GM12878 (cell line): Measurements from ENCODE around the gene PLA2G4A. TPM values are rescaled to one million over a fixed set of nuclear protein-coding genes. Genes with fewer than 3 reads are reported as not detected.

Source experiments
- ATAC-seq: fragments of 200-7000 bp; cut with Tn5 transposase; 3 replicates; pipeline ENCODE4 v1.9.1; 2020; ENCODE audit warnings: mild to moderate bottlenecking, moderate library complexity
- BruUV-seq: library from RNA; stranded (reverse); fragments of 400-500 nt; replicated peaks from 2 replicates; lab custom pipeline; 2021; lab: Mats Ljungman, UMichigan
- CTCF ChIA-PET: fragments of 300-600 bp; sonication (Branson Sonifier 250); formaldehyde crosslinking; extraction: SDS; loops from one replicate; lab custom pipeline; 2021; ENCODE audit warnings: inconsistent platforms; lab: Yijun Ruan, JAX
- POLR2A ChIA-PET: fragments of 350-600 bp; formaldehyde crosslinking; extraction: SDS; loops from one replicate; lab custom pipeline; 2021; ENCODE audit warnings: inconsistent platforms; lab: Charles Lee
- RAD21 ChIA-PET: fragments of 300-600 bp; sonication (Branson Sonifier 250); formaldehyde crosslinking; loops from one replicate; lab custom pipeline; 2023; ENCODE audit warnings: antibody characterized with exemption; ENCODE audit not compliant: unreplicated experiment; lab: Charles Lee
- SMC1A ChIA-PET: fragments of 300-600 bp; sonication (Branson Sonifier 250); formaldehyde crosslinking; loops from one replicate; lab custom pipeline; 2023; ENCODE audit not compliant: unreplicated experiment, uncharacterized antibody; lab: Charles Lee
- DNase-seq: peaks from one replicate; pipeline ENCODE4 v3.0.0-alpha.2; 2011; ENCODE audit warnings: low read depth, low spot score
- FAIRE-seq: peaks from 3 replicates; lab custom pipeline; 2011; peaks lifted over from hg19 to GRCh38; lab: Jason Lieb, UNC
- H2AFZ ChIP-seq: 2 replicates; pipeline ENCODE4 v1.6.0; 2011; ENCODE audit warnings: low read depth, low read length, control low read depth; ENCODE audit not compliant: control insufficient read depth
- H3K27ac ChIP-seq: 2 replicates; pipeline ENCODE4 v1.5.1; 2011; ENCODE audit warnings: control low read depth; ENCODE audit not compliant: control insufficient read depth, insufficient read depth
- H3K27me3 ChIP-seq, 2 experiments: replicated peaks in 1 of 2; 2 replicates each; pipeline versions ENCODE4 v1.6.0 to v1.6.1; 2011; ENCODE audit warnings: low read length in 1 of 2; ENCODE audit not compliant: control insufficient read depth in 2 of 2, insufficient read depth in 2 of 2
- H3K36me3 ChIP-seq, 2 experiments: 2 replicates each; pipeline ENCODE4 v1.5.1; 2011; ENCODE audit warnings: low read length in 1 of 2; ENCODE audit not compliant: control insufficient read depth in 2 of 2, insufficient read depth in 2 of 2
- H3K4me1 ChIP-seq: 2 replicates; pipeline ENCODE4 v1.6.1; 2011; ENCODE audit warnings: mild to moderate bottlenecking, low read length, moderate library complexity, mixed read lengths; ENCODE audit not compliant: control insufficient read depth, insufficient read depth
- H3K4me2 ChIP-seq: 2 replicates; pipeline ENCODE4 v1.6.0; 2011; ENCODE audit warnings: control low read depth; ENCODE audit not compliant: control insufficient read depth, insufficient read depth
- H3K4me3 ChIP-seq: fragments of 200-600 bp; sonication (generic); 2 replicates; pipeline ENCODE4 v1.5.1; 2016
- H3K79me2 ChIP-seq: 2 replicates; pipeline ENCODE4 v1.6.0; 2011; ENCODE audit warnings: low read length; ENCODE audit not compliant: control insufficient read depth, insufficient read depth
- H3K9ac ChIP-seq: 2 replicates; pipeline ENCODE4 v1.8.0; 2011; ENCODE audit warnings: low read length, control low read depth, mixed read lengths; ENCODE audit not compliant: control insufficient read depth, insufficient read depth
- H3K9me3 ChIP-seq: replicated peaks from 3 replicates; pipeline ENCODE4 v1.5.1; 2011; ENCODE audit warnings: mild to moderate bottlenecking, low read length; ENCODE audit not compliant: control insufficient read depth, insufficient read depth
- H4K20me1 ChIP-seq: 2 replicates; pipeline ENCODE4 v1.6.0; 2011; ENCODE audit not compliant: control insufficient read depth, insufficient read depth
- BRCA1 ChIP-seq: IDR thresholded peaks from 2 replicates; pipeline ENCODE4 v1.6.1; 2011; ENCODE audit warnings: low read depth, low read length, improper control_type of control experiment
- CBX3 ChIP-seq: fragments of 200-600 bp; sonication (generic); IDR thresholded peaks from 2 replicates; pipeline ENCODE4 v1.6.1; 2016; ENCODE audit warnings: low read depth, borderline replicate concordance
- CHD2 ChIP-seq: IDR thresholded peaks from 2 replicates; pipeline ENCODE4 v1.6.1; 2011; ENCODE audit warnings: low read depth, low read length, improper control_type of control experiment, borderline replicate concordance
- EZH2 ChIP-seq: IDR thresholded peaks from 2 replicates; pipeline ENCODE4 v1.6.1; 2012; ENCODE audit warnings: low read depth, mild to moderate bottlenecking, control low read depth, inconsistent platforms, low read length, borderline replicate concordance; ENCODE audit not compliant: control insufficient read depth
- HDAC6 ChIP-seq: fragments of 200-600 bp; sonication (generic); IDR thresholded peaks from one replicate; pipeline ENCODE4 v1.8.0; 2017; ENCODE audit warnings: antibody characterized with exemption; ENCODE audit not compliant: unreplicated experiment
- JUNB ChIP-seq: IDR thresholded peaks from 2 replicates; pipeline ENCODE4 v1.6.1; 2016; ENCODE audit warnings: antibody characterized with exemption, mild to moderate bottlenecking
- LARP7 ChIP-seq: fragments of 450-650 bp; IDR thresholded peaks from 2 replicates; pipeline ENCODE4 v1.6.1; 2017; ENCODE audit warnings: mild to moderate bottlenecking
- MXI1 ChIP-seq: fragments of 150-350 bp; IDR thresholded peaks from 2 replicates; pipeline ENCODE4 v1.6.1; 2011; ENCODE audit warnings: low read depth, mild to moderate bottlenecking, inconsistent platforms, low read length, improper control_type of control experiment
- SP1 ChIP-seq: IDR thresholded peaks from one replicate; pipeline ENCODE4 v1.6.1; 2011; ENCODE audit warnings: low read depth, low read length
- STAT1 ChIP-seq: fragments of 450-650 bp; conservative IDR thresholded peaks from 2 replicates; pipeline ENCODE4 v1.6.1; 2014; ENCODE audit warnings: antibody characterized with exemption, mild to moderate bottlenecking
- WGBS: methylation state at CpG from one replicate; pipeline ENCODE4 v1.1.6; 2016; ENCODE audit warnings: low lambda C conversion rate; ENCODE audit not compliant: insufficient replicate concordance, insufficient coverage; ENCODE audit errors: missing lambda C conversion rate; 5-methylcytosine and 5-hydroxymethylcytosine counted together
- in situ Hi-C: fragments of 300-500 bp; cut with MboI; formaldehyde crosslinking; loops from 9 replicates; pipeline ENCODE4 v1.14.3; 2018; ENCODE audit warnings: mixed read lengths
- intact Hi-C: fragments of 100-400 bp; cut with micrococcal nuclease; formaldehyde crosslinking; loops from one replicate; pipeline ENCODE4 v1.14.2; 2022; ENCODE audit not compliant: unreplicated experiment
- polyA plus RNA-seq, 11 experiments: library from polyadenylated mRNA; depleted of rRNA in 4 of 11; unstranded in 6 of 11; stranded (reverse) in 5 of 11; fragments of >200 nt; fragmentation: Nextera tagmentation in 4 of 11; fragmentation: Illumina TruSeq in 1 of 11; extraction: Ambion mirVana in 4 of 11; extraction: Trizol in 1 of 11; gene quantifications; 1 replicate in 1 of 11; 2 replicates in 10 of 11; pipeline versions ENCODE4 v1.2.1 to v1.2.3, GENCODE V29; 2011 to 2016; ENCODE audit warnings: inconsistent platforms in 2 of 11, missing spikeins in 2 of 11, low read depth in 1 of 11
- total RNA-seq, 4 experiments: library from RNA; depleted of rRNA in 3 of 4; stranded (reverse); fragments of >200 nt in 3 of 4; fragmentation: Illumina TruSeq in 1 of 4; extraction: Trizol in 1 of 4; gene quantifications; 2 replicates each; pipeline versions ENCODE4 v1.2.1 to v1.2.3, GENCODE V29; 2013 to 2021
- TF ChIP-seq, protein P1 (sequence below): fragments of 450-650 bp; IDR thresholded peaks from 2 replicates; pipeline ENCODE4 v1.6.1; 2014; ENCODE audit warnings: mild to moderate bottlenecking
- TF ChIP-seq, protein P2 (sequence below): fragments of 450-650 bp; IDR thresholded peaks from 2 replicates; pipeline ENCODE4 v1.6.1; 2016; ENCODE audit warnings: mild to moderate bottlenecking
- TF ChIP-seq, protein P3 (sequence below): fragments of 450-650 bp; IDR thresholded peaks from 2 replicates; pipeline ENCODE4 v1.6.1; 2017; ENCODE audit warnings: mild to moderate bottlenecking, low read depth, inconsistent platforms; ENCODE audit not compliant: poor library complexity, severe bottlenecking

Gene PLA2G4A
- total and polyA plus RNA-seq, 10 of the 15 experiments (the other 5 are each of a cell fraction or from before 2014, with no cell fraction given) = 0.70 to 3.3 (median 1.5) TPM; not detected in 1

DNA sequence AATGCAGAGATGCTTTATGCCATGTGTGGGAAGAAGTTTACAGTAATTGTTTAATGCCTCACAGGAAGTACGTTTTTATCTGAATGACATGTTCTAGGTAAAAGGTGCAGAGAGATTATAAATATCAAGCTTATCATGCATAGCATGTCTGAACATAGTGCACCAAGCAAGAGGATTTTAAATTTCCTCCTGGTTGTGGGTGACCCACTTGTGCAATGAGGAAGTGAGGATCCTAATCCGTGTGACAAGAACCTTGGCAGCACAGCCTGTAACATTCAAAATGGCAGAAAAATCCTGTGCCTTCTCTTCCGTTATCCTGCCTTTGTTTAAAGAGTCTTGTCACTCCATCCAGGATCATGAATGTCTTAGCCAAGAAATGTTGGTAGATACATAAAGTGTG is 75.6 kb downstream of the PLA2G4A start:
- H3K36me3 ChIP-seq = no peaks in the 10 kb centered on the region
- H4K20me1 ChIP-seq = no peaks in the 10 kb centered on the region
- intact Hi-C loops (no loop called here), in situ Hi-C loops (no loop called here)
- H3K79me2 ChIP-seq = no peaks in the 10 kb centered on the region
- FAIRE-seq (no peak), DNase-seq (no peak), ATAC-seq (no peak)
- TF ChIP-seq JUNB = no peak
- no peaks in the 10 kb centered on the region for H3K27me3 ChIP-seq
- WGBS = 18% methylated on average over 3 of the region's 3 CpGs
- H3K9me3 ChIP-seq = no peaks in the 10 kb centered on the region
- CTCF ChIA-PET = no interaction called here
- no peak overlapping the region for H3K4me3 ChIP-seq
- no peak overlapping the region for H3K27ac ChIP-seq
- RAD21 ChIA-PET = no interaction called here
- peaks cover 7% of the 10 kb centered on the region for H3K4me1 ChIP-seq
- no peak overlapping the region for H2AFZ ChIP-seq
- no peak overlapping the region for H3K4me2 ChIP-seq
- H3K9ac ChIP-seq = no peak overlapping the region
- BruUV-seq = no TSS peak
- SMC1A ChIA-PET = no interaction called here
- POLR2A ChIA-PET = no interaction called here

DNA sequence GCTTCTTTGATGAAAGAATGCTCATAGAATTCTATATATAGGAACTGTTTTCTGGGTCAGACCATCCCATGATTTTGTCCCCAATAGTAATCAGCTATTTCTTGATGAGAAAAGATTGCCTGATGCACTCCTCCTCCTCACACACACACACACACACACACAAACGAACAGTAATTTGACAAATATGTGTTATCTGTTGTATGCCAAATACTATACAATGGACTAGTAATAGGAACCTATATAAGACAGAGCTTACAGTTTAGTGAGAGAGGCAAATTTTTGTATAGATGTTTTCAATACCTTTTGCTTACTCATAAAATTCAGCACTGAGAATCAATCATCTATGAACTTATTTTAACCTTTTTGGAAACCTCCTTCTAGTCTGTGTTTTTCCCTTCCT is 76.8 kb downstream of the PLA2G4A start:
- no peak overlapping the region for H2AFZ ChIP-seq
- POLR2A ChIA-PET = no interaction called here
- DNase-seq (no peak), FAIRE-seq (no peak), ATAC-seq (no peak)
- SMC1A ChIA-PET = no interaction called here
- no peak overlapping the region for H3K4me3 ChIP-seq
- no peaks in the 10 kb centered on the region for H3K27me3 ChIP-seq
- no peaks in the 10 kb centered on the region for H4K20me1 ChIP-seq
- H3K9ac ChIP-seq = no peak overlapping the region
- no peak overlapping the region for H3K27ac ChIP-seq
- H3K9me3 ChIP-seq = no peaks in the 10 kb centered on the region
- BruUV-seq = no TSS peak
- intact Hi-C loops (no loop called here), in situ Hi-C loops (no loop called here)
- H3K4me2 ChIP-seq = no peak overlapping the region
- H3K36me3 ChIP-seq = no peaks in the 10 kb centered on the region
- CTCF ChIA-PET = no interaction called here
- H3K79me2 ChIP-seq = no peaks in the 10 kb centered on the region
- H3K4me1 ChIP-seq = no peaks in the 10 kb centered on the region; the same call in 1 of the 2 replicates
- WGBS = 0% methylated on average over 1 of the region's 1 CpG
- RAD21 ChIA-PET = no interaction called here
- no peak for TF ChIP-seq SP1
- TF ChIP-seq, protein P1, sequence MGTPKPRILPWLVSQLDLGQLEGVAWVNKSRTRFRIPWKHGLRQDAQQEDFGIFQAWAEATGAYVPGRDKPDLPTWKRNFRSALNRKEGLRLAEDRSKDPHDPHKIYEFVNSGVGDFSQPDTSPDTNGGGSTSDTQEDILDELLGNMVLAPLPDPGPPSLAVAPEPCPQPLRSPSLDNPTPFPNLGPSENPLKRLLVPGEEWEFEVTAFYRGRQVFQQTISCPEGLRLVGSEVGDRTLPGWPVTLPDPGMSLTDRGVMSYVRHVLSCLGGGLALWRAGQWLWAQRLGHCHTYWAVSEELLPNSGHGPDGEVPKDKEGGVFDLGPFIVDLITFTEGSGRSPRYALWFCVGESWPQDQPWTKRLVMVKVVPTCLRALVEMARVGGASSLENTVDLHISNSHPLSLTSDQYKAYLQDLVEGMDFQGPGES = no peak
- TF ChIP-seq, protein P2, sequence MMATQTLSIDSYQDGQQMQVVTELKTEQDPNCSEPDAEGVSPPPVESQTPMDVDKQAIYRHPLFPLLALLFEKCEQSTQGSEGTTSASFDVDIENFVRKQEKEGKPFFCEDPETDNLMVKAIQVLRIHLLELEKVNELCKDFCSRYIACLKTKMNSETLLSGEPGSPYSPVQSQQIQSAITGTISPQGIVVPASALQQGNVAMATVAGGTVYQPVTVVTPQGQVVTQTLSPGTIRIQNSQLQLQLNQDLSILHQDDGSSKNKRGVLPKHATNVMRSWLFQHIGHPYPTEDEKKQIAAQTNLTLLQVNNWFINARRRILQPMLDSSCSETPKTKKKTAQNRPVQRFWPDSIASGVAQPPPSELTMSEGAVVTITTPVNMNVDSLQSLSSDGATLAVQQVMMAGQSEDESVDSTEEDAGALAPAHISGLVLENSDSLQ = no peak
- no peak for TF ChIP-seq LARP7
- TF ChIP-seq HDAC6 = no peak
- TF ChIP-seq STAT1 = no peak
- no peak for TF ChIP-seq BRCA1
- no peak for TF ChIP-seq EZH2
- TF ChIP-seq MXI1 = no peak
- no peak for TF ChIP-seq CHD2
- TF ChIP-seq CBX3 = no peak
- TF ChIP-seq, protein P3, sequence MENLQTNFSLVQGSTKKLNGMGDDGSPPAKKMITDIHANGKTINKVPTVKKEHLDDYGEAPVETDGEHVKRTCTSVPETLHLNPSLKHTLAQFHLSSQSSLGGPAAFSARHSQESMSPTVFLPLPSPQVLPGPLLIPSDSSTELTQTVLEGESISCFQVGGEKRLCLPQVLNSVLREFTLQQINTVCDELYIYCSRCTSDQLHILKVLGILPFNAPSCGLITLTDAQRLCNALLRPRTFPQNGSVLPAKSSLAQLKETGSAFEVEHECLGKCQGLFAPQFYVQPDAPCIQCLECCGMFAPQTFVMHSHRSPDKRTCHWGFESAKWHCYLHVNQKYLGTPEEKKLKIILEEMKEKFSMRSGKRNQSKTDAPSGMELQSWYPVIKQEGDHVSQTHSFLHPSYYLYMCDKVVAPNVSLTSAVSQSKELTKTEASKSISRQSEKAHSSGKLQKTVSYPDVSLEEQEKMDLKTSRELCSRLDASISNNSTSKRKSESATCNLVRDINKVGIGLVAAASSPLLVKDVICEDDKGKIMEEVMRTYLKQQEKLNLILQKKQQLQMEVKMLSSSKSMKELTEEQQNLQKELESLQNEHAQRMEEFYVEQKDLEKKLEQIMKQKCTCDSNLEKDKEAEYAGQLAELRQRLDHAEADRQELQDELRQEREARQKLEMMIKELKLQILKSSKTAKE = no peak
